ENCODE results near the gene CCDC63. TPM values are rescaled to one million over a fixed set of nuclear protein-coding genes. Genes with fewer than 3 reads are reported as not detected.

Gene CCDC63
- total RNA-seq, 4 donors from 2014 or later = not detected

DNA sequence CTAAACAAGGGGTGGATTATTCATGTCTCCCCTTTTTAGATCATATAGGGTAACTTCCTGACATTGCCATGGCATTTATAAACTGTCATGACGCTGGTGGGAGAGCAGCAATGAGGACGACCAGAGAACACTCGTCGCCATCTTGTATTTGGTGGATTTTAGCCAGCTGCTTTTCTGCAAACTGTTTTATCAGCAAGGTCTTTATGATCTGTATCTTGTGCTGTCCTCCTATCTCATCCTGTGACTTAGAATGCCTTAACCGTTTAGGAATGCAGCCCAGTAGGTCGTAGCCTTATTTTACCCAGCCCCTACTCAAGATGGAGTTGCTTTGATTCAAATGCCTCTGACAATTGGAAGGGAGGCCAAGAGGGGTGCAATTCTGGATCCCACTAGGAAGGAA, 5.8 kb upstream of the CCDC63 start:
- intact Hi-C loops (cut with DNase I; ENCODE audit: low total_unique reads) = no loop called here
- Histone ChIP-seq H3K4me3 (no peak overlapping the region), H3K36me3 (no peaks in the 10 kb centered on the region), H3K9me3 (no peaks in the 10 kb centered on the region), H3K4me1 (no peaks in the 10 kb centered on the region), H3K27ac (no peak overlapping the region), H3K27me3 (no peaks in the 10 kb centered on the region)
- TF ChIP-seq POLR2A (IDR thresholded peaks at IDR 0.05) (no peak), CTCF (IDR thresholded peaks at IDR 0.05) (no peak)
- DNase-seq = no peak

GRCh38 chr12:110844131-110844530, 2.7 kb upstream of the CCDC63 start:
- Histone ChIP-seq H3K27me3 (no peaks in the 10 kb centered on the region), H3K4me1 (no peaks in the 10 kb centered on the region), H3K36me3 (no peaks in the 10 kb centered on the region), H3K9me3 (no peaks in the 10 kb centered on the region), H3K27ac (no peak overlapping the region), H3K4me3 (no peak overlapping the region)
- intact Hi-C loops (cut with DNase I; ENCODE audit: low total_unique reads) = no loop called here
- no peak for DNase-seq
- TF ChIP-seq CTCF (IDR thresholded peaks at IDR 0.05) (no peak), POLR2A (IDR thresholded peaks at IDR 0.05) (no peak)

DNA sequence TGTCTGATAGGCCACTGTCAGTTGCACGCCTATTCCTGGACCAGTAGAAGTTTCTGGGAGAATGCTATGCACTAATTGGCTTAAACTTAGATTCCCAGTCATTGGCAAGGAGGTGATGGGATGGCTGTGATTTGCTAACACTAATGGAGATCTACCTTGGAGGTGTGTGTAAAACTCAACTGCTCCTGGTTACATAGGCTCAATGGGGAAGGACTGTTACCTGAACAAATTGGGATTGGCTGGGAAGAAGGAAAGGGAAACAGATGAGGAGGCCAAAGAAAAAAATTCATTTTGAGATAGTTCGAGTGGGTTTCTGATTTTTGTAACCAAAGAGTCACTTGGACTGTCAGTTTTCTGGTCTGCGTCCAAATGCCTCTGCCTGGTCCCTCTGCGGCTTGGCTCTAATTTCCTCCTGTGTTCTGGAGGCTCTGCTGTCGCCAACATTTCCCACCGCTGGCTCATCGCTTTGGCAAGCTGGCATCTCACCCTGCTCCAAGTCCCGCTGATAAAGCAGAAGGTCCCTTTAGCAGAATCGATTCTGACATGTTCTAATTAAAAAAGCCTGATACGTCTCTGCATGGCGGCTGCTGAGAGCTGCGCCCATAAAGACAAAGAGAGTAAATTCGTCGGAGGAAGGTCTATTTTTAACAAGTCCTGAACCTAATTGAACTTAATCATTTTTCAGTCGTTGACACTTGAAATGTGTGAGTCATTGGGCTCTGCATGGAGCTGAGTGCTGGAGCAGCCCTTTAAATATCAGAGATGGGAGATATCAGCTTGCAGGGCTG, 2.0 kb upstream of the CCDC63 start:
- TF ChIP-seq CTCF (IDR thresholded peaks at IDR 0.05) = no peak
- no peak for TF ChIP-seq POLR2A (IDR thresholded peaks at IDR 0.05)
- H3K27ac ChIP-seq = no peak overlapping the region
- intact Hi-C loops (cut with DNase I; ENCODE audit: low total_unique reads) = no loop called here
- H3K9me3 ChIP-seq = no peaks in the 10 kb centered on the region
- H3K4me1 ChIP-seq = no peaks in the 10 kb centered on the region
- no peaks in the 10 kb centered on the region for H3K27me3 ChIP-seq
- no peaks in the 10 kb centered on the region for H3K36me3 ChIP-seq
- no peak for DNase-seq
- no peak overlapping the region for H3K4me3 ChIP-seq

DNA sequence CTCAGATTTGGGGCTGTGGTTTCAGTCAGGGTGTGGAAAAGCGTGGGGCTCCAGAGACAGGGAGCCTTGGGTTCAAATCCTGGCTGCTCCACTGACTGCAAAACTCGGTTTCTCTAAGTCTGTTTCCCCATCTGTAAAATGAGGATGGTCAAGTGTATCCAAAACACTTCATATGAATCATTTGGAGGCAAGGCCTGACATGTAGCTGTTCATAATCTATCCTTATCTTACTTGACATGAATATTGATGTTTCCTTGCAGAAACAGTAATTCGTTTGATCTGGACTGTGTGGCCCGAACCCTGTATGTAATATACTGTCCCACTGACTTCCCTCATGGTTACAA, 1.5 kb upstream of the CCDC63 start:
- Histone ChIP-seq H3K4me1 (no peaks in the 10 kb centered on the region), H3K36me3 (no peaks in the 10 kb centered on the region), H3K4me3 (no peak overlapping the region), H3K9me3 (no peaks in the 10 kb centered on the region), H3K27me3 (no peaks in the 10 kb centered on the region), H3K27ac (no peak overlapping the region)
- intact Hi-C loops (cut with DNase I; ENCODE audit: low total_unique reads) = no loop called here
- TF ChIP-seq POLR2A (IDR thresholded peaks at IDR 0.05) = no peak
- no peak for TF ChIP-seq CTCF (IDR thresholded peaks at IDR 0.05)
- no peak for DNase-seq

- H3K27me3 ChIP-seq = no peaks in the 10 kb centered on the region
Observed at GRCh38 chr12:110848314-110848923, 1.6 kb downstream of the CCDC63 start.

More at GRCh38 chr12:110848314-110848923, 1.6 kb downstream of the CCDC63 start:
- H3K36me3 ChIP-seq = no peaks in the 10 kb centered on the region
- no peak overlapping the region for H3K4me3 ChIP-seq
- no peaks in the 10 kb centered on the region for H3K9me3 ChIP-seq
- DNase-seq = no peak
- H3K4me1 ChIP-seq = no peaks in the 10 kb centered on the region
- intact Hi-C loops (cut with DNase I; ENCODE audit: low total_unique reads) = no loop called here
- H3K27ac ChIP-seq = no peak overlapping the region
- TF ChIP-seq POLR2A (IDR thresholded peaks at IDR 0.05) (no peak), CTCF (IDR thresholded peaks at IDR 0.05) (no peak)
